ENCODE data around the gene AMIGO3.

AMIGO3 gene

GRCh38 chr3:49668414-49668797, 51.1 kb downstream of the AMIGO3 start:
- no peaks in the 10 kb centered on the region for H3K9me3 ChIP-seq (ENCODE audit: insufficient read depth, low read length)
- no peak overlapping the region for H3K4me2 ChIP-seq (ENCODE audit: low read depth, low read length, poor library complexity, severe bottlenecking)
- no peak overlapping the region for H3K9ac ChIP-seq (ENCODE audit: low read length)
- H3K4me3 ChIP-seq (ENCODE audit: insufficient read depth, low read length, poor library complexity, severe bottlenecking): no peak overlapping the region
- TF ChIP-seq EZH2phosphoT487 (conservative IDR thresholded peaks at IDR 0.05; ENCODE audit: low read length): no peak
- no peak for TF ChIP-seq CTCF (IDR thresholded peaks at IDR 0.05; ENCODE audit: insufficient read depth, low read length, poor library complexity, severe bottlenecking)
- no peaks in the 10 kb centered on the region for H3K36me3 ChIP-seq (ENCODE audit: low read length)
- no peaks in the 10 kb centered on the region for H3K27me3 ChIP-seq (ENCODE audit: low read length)
- H4K20me1 ChIP-seq (ENCODE audit: low read depth, low read length): no peaks in the 10 kb centered on the region
- H3K79me2 ChIP-seq (ENCODE audit: insufficient read depth, low read length): no peaks in the 10 kb centered on the region; the same call in 1 of the 2 replicates
- no peaks in the 10 kb centered on the region for H3K9me2 ChIP-seq (replicated peaks; ENCODE audit: insufficient read depth, low read length)
- 0 out of 2 replicates have a peak, but pooled peaks cover 5% of the 10 kb centered on the region for H3F3A ChIP-seq (ENCODE audit: insufficient read depth)
- H3K27ac ChIP-seq (ENCODE audit: low read depth, low read length): no peak overlapping the region
- H2AFZ ChIP-seq (ENCODE audit: low read depth, low read length, severe bottlenecking): no peak overlapping the region

GRCh38 chr3:49667701-49668413, 51.6 kb downstream of the AMIGO3 start:
- TF ChIP-seq EZH2phosphoT487 (conservative IDR thresholded peaks at IDR 0.05; ENCODE audit: low read length) (no peak), CTCF (IDR thresholded peaks at IDR 0.05; ENCODE audit: insufficient read depth, low read length, poor library complexity, severe bottlenecking) (no peak)
- Histone ChIP-seq H4K20me1 (ENCODE audit: low read depth, low read length) (no peaks in the 10 kb centered on the region), H3K9me3 (ENCODE audit: insufficient read depth, low read length) (no peaks in the 10 kb centered on the region), H3K9ac (ENCODE audit: low read length) (no peak overlapping the region), H3K9me2 (replicated peaks; ENCODE audit: insufficient read depth, low read length) (no peaks in the 10 kb centered on the region), H3K79me2 (ENCODE audit: insufficient read depth, low read length) (no peaks in the 10 kb centered on the region), H3K4me3 (ENCODE audit: insufficient read depth, low read length, poor library complexity, severe bottlenecking) (no peak overlapping the region), H3K27me3 (ENCODE audit: low read length) (no peaks in the 10 kb centered on the region), H2AFZ (ENCODE audit: low read depth, low read length, severe bottlenecking) (no peak overlapping the region), H3K4me2 (ENCODE audit: low read depth, low read length, poor library complexity, severe bottlenecking) (no peak overlapping the region), H3F3A (ENCODE audit: insufficient read depth) (0 out of 2 replicates have a peak, but pooled peaks cover 5% of the 10 kb centered on the region), H3K36me3 (ENCODE audit: low read length) (no peaks in the 10 kb centered on the region), H3K27ac (ENCODE audit: low read depth, low read length) (no peak overlapping the region)

Measured in SU-DHL-6 (cell line).